ENCODE measurements around the gene CRB1.
"Not testable (repeated sequence)": the region's sequence is repeated elsewhere in the genome, so short reads cannot be mapped to it uniquely, and the experiment has no call there.

The CRB1 gene

GRCh38 chr1:197463142-197463541, 195.1 kb downstream of the CRB1 start:
- DNase-seq (ENCODE audit: low read depth), result no peak

- DNase-seq (ENCODE audit: low read depth), result no peak
These were observed 196.0 kb downstream of the CRB1 start for GRCh38 chr1:197464044-197464443.

GRCh38 chr1:197465528-197466327, 197.7 kb downstream of the CRB1 start:
- DNase-seq (ENCODE audit: low read depth), result no peak

- no peak for DNase-seq (ENCODE audit: low read depth)
These were observed 198.8 kb downstream of the CRB1 start for GRCh38 chr1:197466813-197467212.

- DNase-seq (ENCODE audit: low read depth), result no peak
These were observed 199.8 kb downstream of the CRB1 start for GRCh38 chr1:197467881-197468280.

GRCh38 chr1:197468543-197469175, 200.6 kb downstream of the CRB1 start:
- no peak for DNase-seq (ENCODE audit: low read depth)

GRCh38 chr1:197469620-197470210, 201.7 kb downstream of the CRB1 start:
- no peak for DNase-seq (ENCODE audit: low read depth)

- DNase-seq (ENCODE audit: low read depth), result no peak
These were observed 202.3 kb downstream of the CRB1 start for GRCh38 chr1:197470330-197470729.

GRCh38 chr1:197471248-197471985, 203.4 kb downstream of the CRB1 start:
- DNase-seq (ENCODE audit: low read depth), result no peak

GRCh38 chr1:197472141-197472540, 204.1 kb downstream of the CRB1 start:
- no peak for DNase-seq (ENCODE audit: low read depth)

GRCh38 chr1:197480446-197480845, 212.4 kb downstream of the CRB1 start:
- DNase-seq (ENCODE audit: low read depth), result no peak

GRCh38 chr1:197481101-197481500, 213.0 kb downstream of the CRB1 start:
- no peak for DNase-seq (ENCODE audit: low read depth)

GRCh38 chr1:197485790-197486189, 217.7 kb downstream of the CRB1 start:
- DNase-seq (ENCODE audit: low read depth), result no peak

GRCh38 chr1:197486946-197487345, 218.9 kb downstream of the CRB1 start:
- no peak for DNase-seq (ENCODE audit: low read depth)

- not testable (repeated sequence) for DNase-seq (ENCODE audit: low read depth)
These were observed 223.5 kb downstream of the CRB1 start for GRCh38 chr1:197491505-197491904.

- DNase-seq (ENCODE audit: low read depth), result no peak
These were observed 228.7 kb downstream of the CRB1 start for GRCh38 chr1:197496722-197497121.

- no peak for DNase-seq (ENCODE audit: low read depth)
These were observed 242.8 kb downstream of the CRB1 start for GRCh38 chr1:197510691-197511378.

- no peak for DNase-seq (ENCODE audit: low read depth)
These were observed 247.4 kb downstream of the CRB1 start for GRCh38 chr1:197515421-197515820.

GRCh38 chr1:197519741-197520334, 251.8 kb downstream of the CRB1 start:
- no peak for DNase-seq (ENCODE audit: low read depth)

- DNase-seq (ENCODE audit: low read depth), result no peak
These were observed 253.2 kb downstream of the CRB1 start for GRCh38 chr1:197521118-197521739.

- no peak for DNase-seq (ENCODE audit: low read depth)
These were observed 258.8 kb downstream of the CRB1 start for GRCh38 chr1:197526736-197527371.
